PC-9 (cell line): ENCODE measurements around the gene FUBP3.

ENCODE experiments used
- EZH2 ChIP-seq: fragments of 200-600 bp; sonication (generic); IDR thresholded peaks from 2 replicates; pipeline ENCODE4 v1.8.0; 2017; ENCODE audit warnings: antibody characterized with exemption, low read depth
- TF ChIP-seq, protein P1 (sequence below): fragments of 200-600 bp; sonication (generic); conservative IDR thresholded peaks from 2 replicates; pipeline ENCODE4 v1.6.1; 2017; ENCODE audit warnings: mixed run types, antibody characterized with exemption, mild to moderate bottlenecking, moderate library complexity

DNA sequence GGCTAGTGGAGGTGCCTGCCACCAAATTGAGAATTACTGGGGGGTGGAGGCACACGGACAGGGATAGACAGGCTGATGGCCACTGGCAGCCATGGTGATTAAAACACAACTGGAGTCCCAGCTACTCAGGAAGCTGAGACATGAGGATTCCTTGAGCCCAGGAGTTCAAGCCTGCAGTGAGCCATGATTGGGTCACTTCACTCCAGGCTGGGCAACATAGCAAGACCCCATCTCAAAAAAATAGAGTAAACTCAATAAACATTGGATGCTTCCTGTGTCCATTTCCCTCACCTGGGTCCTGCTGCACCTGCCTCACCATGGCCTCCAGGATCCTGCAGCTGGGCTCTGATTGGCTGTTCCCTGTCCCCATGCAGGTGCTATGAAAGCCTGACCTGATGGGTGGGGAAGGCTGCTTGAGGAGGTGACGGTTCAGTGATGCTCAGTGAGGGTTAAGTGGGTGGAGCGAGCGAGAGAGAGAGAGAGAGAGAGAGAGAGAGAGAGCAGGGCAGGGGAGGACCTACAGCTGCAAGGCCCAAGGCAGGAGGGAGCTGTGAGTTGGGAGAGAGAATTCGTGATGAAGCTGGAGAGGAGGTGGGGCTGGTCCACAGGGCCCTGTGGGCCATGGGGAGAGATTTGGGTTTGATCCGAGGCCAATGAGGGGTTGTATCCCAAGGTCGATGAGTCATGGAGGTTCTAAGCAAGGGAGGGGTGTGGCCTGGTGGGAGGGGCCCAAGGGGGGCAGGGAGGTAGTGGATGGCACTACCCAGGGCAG is 36.7 kb upstream of the FUBP3 start:
- TF ChIP-seq, protein P1, sequence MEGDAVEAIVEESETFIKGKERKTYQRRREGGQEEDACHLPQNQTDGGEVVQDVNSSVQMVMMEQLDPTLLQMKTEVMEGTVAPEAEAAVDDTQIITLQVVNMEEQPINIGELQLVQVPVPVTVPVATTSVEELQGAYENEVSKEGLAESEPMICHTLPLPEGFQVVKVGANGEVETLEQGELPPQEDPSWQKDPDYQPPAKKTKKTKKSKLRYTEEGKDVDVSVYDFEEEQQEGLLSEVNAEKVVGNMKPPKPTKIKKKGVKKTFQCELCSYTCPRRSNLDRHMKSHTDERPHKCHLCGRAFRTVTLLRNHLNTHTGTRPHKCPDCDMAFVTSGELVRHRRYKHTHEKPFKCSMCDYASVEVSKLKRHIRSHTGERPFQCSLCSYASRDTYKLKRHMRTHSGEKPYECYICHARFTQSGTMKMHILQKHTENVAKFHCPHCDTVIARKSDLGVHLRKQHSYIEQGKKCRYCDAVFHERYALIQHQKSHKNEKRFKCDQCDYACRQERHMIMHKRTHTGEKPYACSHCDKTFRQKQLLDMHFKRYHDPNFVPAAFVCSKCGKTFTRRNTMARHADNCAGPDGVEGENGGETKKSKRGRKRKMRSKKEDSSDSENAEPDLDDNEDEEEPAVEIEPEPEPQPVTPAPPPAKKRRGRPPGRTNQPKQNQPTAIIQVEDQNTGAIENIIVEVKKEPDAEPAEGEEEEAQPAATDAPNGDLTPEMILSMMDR = no peak
- TF ChIP-seq EZH2 = no peak
